ENCODE data around the gene IL1RAP. TPM values are rescaled to one million over a fixed set of nuclear protein-coding genes. Genes with fewer than 3 reads are reported as not detected.

Gene IL1RAP
- total RNA-seq, 1 experiment from 2014 or later: 62.0 TPM

- CTCF ChIA-PET: interaction anchor here (1.6 kb wide), 1 partner anchor 109 kb away, joined by 6 read pairs; no protein-coding TSS in a partner anchor
- H3K4me3 Mint-ChIP-seq (ENCODE audit: unreplicated experiment): no peak overlapping the region
These were observed 75.4 kb downstream of the IL1RAP start for GRCh38 chr3:190589326-190589725.

DNA sequence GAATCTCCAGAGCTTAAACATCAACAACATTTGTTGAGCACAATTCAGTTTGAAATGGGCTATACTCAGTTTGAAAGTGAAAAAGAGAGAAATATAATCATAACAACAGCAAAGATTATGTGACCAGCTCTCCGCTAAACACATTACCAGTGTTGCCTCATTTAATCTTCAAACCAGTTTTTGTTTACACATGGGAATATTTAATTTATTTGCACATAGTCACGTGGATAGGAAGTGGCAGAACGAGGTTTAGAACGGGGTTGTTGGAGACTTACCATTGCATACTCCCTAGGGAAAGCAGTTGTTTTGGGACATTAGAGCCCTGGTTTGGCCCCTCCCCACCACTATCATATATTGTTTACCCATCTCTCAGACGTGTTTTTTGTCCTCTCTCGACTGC is 77.2 kb downstream of the IL1RAP start:
- ChIA-PET CTCF (interaction anchor here (0.8 to 1.3 kb wide), 2 partner anchors 106 to 289 kb away, joined by 3 to 4 read pairs; no protein-coding TSS in a partner anchor), POLR2A (interaction anchor here (1.1 kb wide), 1 partner anchor 30 kb away, joined by 3 read pairs; no protein-coding TSS in a partner anchor)
- peaks cover 6% of the 10 kb centered on the region for H3K36me3 Mint-ChIP-seq (ENCODE audit: insufficient read depth, unreplicated experiment)
- H3K4me3 Mint-ChIP-seq (ENCODE audit: unreplicated experiment): no peak overlapping the region
- H3K9me3 Mint-ChIP-seq (ENCODE audit: unreplicated experiment): no peaks in the 10 kb centered on the region
- no peak overlapping the region for H3K27ac Mint-ChIP-seq (ENCODE audit: low read depth, unreplicated experiment)
- H3K27me3 Mint-ChIP-seq (ENCODE audit: insufficient read depth, unreplicated experiment): no peaks in the 10 kb centered on the region
- DNase-seq (ENCODE audit: unreplicated experiment): no peak
- no TSS peak for BruUV-seq (replicated peaks)
- peaks cover 16% of the 10 kb centered on the region for H3K4me1 Mint-ChIP-seq (ENCODE audit: insufficient read depth, unreplicated experiment)
- intact Hi-C loops (cut with micrococcal nuclease): no loop called here
- no peak for TF ChIP-seq CTCF (IDR thresholded peaks at IDR 0.05; ENCODE audit: unreplicated experiment)

More at GRCh38 chr3:190589326-190589725, 75.4 kb downstream of the IL1RAP start:
- no peaks in the 10 kb centered on the region for H3K9me3 Mint-ChIP-seq (ENCODE audit: unreplicated experiment)
- H3K27me3 Mint-ChIP-seq (ENCODE audit: insufficient read depth, unreplicated experiment): no peaks in the 10 kb centered on the region
- DNase-seq (ENCODE audit: unreplicated experiment): no peak
- intact Hi-C loops (cut with micrococcal nuclease): loop anchor here (5.0 kb wide), 1 partner anchor 72 kb away; no protein-coding TSS in a partner anchor
- no TSS peak for BruUV-seq (replicated peaks)
- no peak overlapping the region for H3K27ac Mint-ChIP-seq (ENCODE audit: low read depth, unreplicated experiment)
- H3K36me3 Mint-ChIP-seq (ENCODE audit: insufficient read depth, unreplicated experiment): peaks cover 6% of the 10 kb centered on the region
- peaks cover 22% of the 10 kb centered on the region for H3K4me1 Mint-ChIP-seq (ENCODE audit: insufficient read depth, unreplicated experiment)
- POLR2A ChIA-PET: interaction anchor here (0.6 kb wide), 1 partner anchor 283 kb away, joined by 3 read pairs; no protein-coding TSS in a partner anchor
- no peak for TF ChIP-seq CTCF (IDR thresholded peaks at IDR 0.05; ENCODE audit: unreplicated experiment)

GRCh38 chr3:190593075-190593474 is 79.2 kb downstream of the IL1RAP start:
- Mint-ChIP-seq H3K27ac (ENCODE audit: low read depth, unreplicated experiment) (no peak overlapping the region), H3K4me1 (ENCODE audit: insufficient read depth, unreplicated experiment) (no peaks in the 10 kb centered on the region), H3K36me3 (ENCODE audit: insufficient read depth, unreplicated experiment) (peaks cover 13% of the 10 kb centered on the region), H3K9me3 (ENCODE audit: unreplicated experiment) (peaks cover 7% of the 10 kb centered on the region), H3K27me3 (ENCODE audit: insufficient read depth, unreplicated experiment) (no peaks in the 10 kb centered on the region), H3K4me3 (ENCODE audit: unreplicated experiment) (no peak overlapping the region)
- no peak for DNase-seq (ENCODE audit: unreplicated experiment)
- BruUV-seq (replicated peaks): no TSS peak
- TF ChIP-seq CTCF (IDR thresholded peaks at IDR 0.05; ENCODE audit: unreplicated experiment): no peak
- intact Hi-C loops (cut with micrococcal nuclease): no loop called here
- CTCF ChIA-PET: interaction anchor here (0.7 kb wide), 1 partner anchor 38 kb away, joined by 3 read pairs; no protein-coding TSS in a partner anchor
- POLR2A ChIA-PET: interaction anchor here (0.9 to 1.1 kb wide), 2 partner anchors 10 to 80 kb away, joined by 3 read pairs; no protein-coding TSS in a partner anchor

GRCh38 chr3:190594171-190594570 is 80.3 kb downstream of the IL1RAP start:
- CTCF ChIA-PET: interaction anchor here (0.6 kb wide), 3 partner anchors 91 to 594 kb away, joined by 3 read pairs; no protein-coding TSS in a partner anchor
- Mint-ChIP-seq H3K27me3 (ENCODE audit: insufficient read depth, unreplicated experiment) (no peaks in the 10 kb centered on the region), H3K9me3 (ENCODE audit: unreplicated experiment) (peaks cover 8% of the 10 kb centered on the region), H3K27ac (ENCODE audit: low read depth, unreplicated experiment) (no peak overlapping the region), H3K4me3 (ENCODE audit: unreplicated experiment) (no peak overlapping the region), H3K4me1 (ENCODE audit: insufficient read depth, unreplicated experiment) (no peaks in the 10 kb centered on the region), H3K36me3 (ENCODE audit: insufficient read depth, unreplicated experiment) (peaks cover 15% of the 10 kb centered on the region)
- no peak for TF ChIP-seq CTCF (IDR thresholded peaks at IDR 0.05; ENCODE audit: unreplicated experiment)
- BruUV-seq (replicated peaks): no TSS peak
- intact Hi-C loops (cut with micrococcal nuclease): no loop called here
- no peak for DNase-seq (ENCODE audit: unreplicated experiment)
- POLR2A ChIA-PET: interaction anchor here (0.9 to 1.2 kb wide), 4 partner anchors 11 to 81 kb away, joined by 3 to 4 read pairs (median 3); no protein-coding TSS in a partner anchor
